Nephron progenitor cell (in vitro differentiated cells): Measurements from ENCODE around the gene GSC2.

Source experiments
- DNase-seq: peaks from one replicate; pipeline ENCODE4 v3.0.0; 2021
- H3K27ac Mint-ChIP-seq: 2 replicates; pipeline ENCODE4 v1.8.0; 2021; ENCODE audit warnings: mild to moderate bottlenecking, moderate library complexity, mixed read lengths
- H3K27me3 Mint-ChIP-seq: 2 replicates; pipeline ENCODE4 v1.8.0; 2021; ENCODE audit warnings: mild to moderate bottlenecking, low read depth, mixed read lengths; ENCODE audit not compliant: poor library complexity
- H3K36me3 Mint-ChIP-seq: 2 replicates; pipeline ENCODE4 v1.8.0; 2021; ENCODE audit warnings: low read depth, mixed read lengths
- H3K4me1 Mint-ChIP-seq: 2 replicates; pipeline ENCODE4 v1.8.0; 2021; ENCODE audit warnings: mixed read lengths
- H3K4me3 Mint-ChIP-seq: 2 replicates; pipeline ENCODE4 v1.8.0; 2021; ENCODE audit warnings: mild to moderate bottlenecking, moderate library complexity, mixed read lengths
- H3K9me3 Mint-ChIP-seq: 2 replicates; pipeline ENCODE4 v1.8.0; 2021; ENCODE audit warnings: mild to moderate bottlenecking, moderate library complexity, mixed read lengths
- TF ChIP-seq, protein P1 (sequence below): fragments of 200-600 bp; sonication (generic); IDR thresholded peaks from 2 replicates; pipeline ENCODE4 v1.5.0; 2021; ENCODE audit warnings: antibody characterized with exemption

Gene GSC2

GRCh38 chr22:19110064-19110458 lies 40.0 kb downstream of the GSC2 start:
- H3K9me3 Mint-ChIP-seq: no peaks in the 10 kb centered on the region
- peak overlapping the region; percentile 18 for H3K27ac Mint-ChIP-seq
- DNase-seq: no peak
- no peak overlapping the region for H3K4me3 Mint-ChIP-seq
- TF ChIP-seq, protein P1, sequence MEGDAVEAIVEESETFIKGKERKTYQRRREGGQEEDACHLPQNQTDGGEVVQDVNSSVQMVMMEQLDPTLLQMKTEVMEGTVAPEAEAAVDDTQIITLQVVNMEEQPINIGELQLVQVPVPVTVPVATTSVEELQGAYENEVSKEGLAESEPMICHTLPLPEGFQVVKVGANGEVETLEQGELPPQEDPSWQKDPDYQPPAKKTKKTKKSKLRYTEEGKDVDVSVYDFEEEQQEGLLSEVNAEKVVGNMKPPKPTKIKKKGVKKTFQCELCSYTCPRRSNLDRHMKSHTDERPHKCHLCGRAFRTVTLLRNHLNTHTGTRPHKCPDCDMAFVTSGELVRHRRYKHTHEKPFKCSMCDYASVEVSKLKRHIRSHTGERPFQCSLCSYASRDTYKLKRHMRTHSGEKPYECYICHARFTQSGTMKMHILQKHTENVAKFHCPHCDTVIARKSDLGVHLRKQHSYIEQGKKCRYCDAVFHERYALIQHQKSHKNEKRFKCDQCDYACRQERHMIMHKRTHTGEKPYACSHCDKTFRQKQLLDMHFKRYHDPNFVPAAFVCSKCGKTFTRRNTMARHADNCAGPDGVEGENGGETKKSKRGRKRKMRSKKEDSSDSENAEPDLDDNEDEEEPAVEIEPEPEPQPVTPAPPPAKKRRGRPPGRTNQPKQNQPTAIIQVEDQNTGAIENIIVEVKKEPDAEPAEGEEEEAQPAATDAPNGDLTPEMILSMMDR: no peak
- peaks cover 30% of the 10 kb centered on the region for H3K4me1 Mint-ChIP-seq
- no peaks in the 10 kb centered on the region for H3K27me3 Mint-ChIP-seq
- peaks cover 6% of the 10 kb centered on the region for H3K36me3 Mint-ChIP-seq

DNA sequence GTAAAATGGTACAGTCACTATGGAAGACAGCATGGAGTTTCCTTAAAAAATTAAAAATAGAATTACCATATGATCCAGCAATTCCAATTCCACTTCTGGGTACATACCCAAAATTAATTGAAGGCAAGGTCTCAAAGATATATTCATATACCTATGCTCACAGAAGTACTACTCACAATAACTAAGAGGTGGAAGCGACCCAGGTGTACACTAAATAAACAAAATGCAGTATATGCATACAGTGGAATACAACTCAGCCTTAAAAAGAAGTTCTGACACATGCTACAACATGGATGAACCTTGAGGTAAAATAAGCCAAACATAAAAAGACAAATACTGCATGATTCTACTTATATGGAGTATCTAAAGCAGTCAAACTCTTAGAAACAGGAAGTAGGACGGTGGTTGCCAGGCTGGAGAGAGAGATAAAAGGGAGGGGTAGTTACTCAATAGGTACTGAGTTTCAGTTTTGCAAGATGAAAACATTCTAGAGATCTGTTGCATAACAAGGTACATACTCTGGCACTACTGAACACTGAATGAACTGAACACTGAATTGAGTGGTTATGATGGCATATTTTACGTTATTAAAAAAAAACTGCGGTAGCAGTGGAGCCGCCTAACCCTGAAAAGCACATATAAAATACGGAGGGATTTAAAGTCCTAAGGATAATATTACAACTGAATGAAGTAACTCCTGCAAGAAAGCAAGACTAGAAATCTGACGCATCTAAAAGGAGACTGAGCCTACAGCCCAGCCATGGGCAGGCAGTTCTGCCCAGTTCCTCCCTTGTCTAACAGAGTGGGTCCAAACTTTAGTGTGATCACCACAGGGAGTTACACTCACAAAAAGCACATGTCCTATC lies 40.7 kb downstream of the GSC2 start:
- H3K9me3 Mint-ChIP-seq: no peaks in the 10 kb centered on the region
- H3K36me3 Mint-ChIP-seq: no peaks in the 10 kb centered on the region
- TF ChIP-seq, protein P1: no peak
- no peak overlapping the region for H3K4me3 Mint-ChIP-seq
- peak overlapping the region; percentile 18 for H3K27ac Mint-ChIP-seq
- H3K27me3 Mint-ChIP-seq: no peaks in the 10 kb centered on the region
- DNase-seq: no peak
- peaks cover 35% of the 10 kb centered on the region for H3K4me1 Mint-ChIP-seq

DNA sequence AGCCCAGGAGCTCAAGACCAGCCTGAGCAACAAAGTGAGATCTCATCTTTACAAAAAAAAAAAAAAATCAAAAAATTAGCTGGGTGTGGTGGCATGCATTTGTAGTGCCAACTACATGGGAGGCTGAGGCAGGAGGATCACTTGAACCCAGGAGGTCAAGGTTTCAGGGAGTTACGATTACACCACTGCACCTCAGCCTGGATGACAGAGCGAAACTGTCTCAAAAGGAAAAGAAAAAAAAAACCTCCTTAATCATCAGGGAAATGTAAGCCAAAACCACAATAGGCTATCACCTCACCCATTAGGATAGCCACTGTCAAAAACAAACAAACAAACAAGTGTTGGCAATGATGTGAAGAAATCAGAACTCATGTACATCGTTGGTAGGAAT lies 41.3 kb downstream of the GSC2 start:
- no peak overlapping the region for H3K27ac Mint-ChIP-seq
- TF ChIP-seq, protein P1: no peak
- no peaks in the 10 kb centered on the region for H3K36me3 Mint-ChIP-seq
- H3K9me3 Mint-ChIP-seq: no peaks in the 10 kb centered on the region
- H3K4me1 Mint-ChIP-seq: peaks cover 41% of the 10 kb centered on the region
- H3K4me3 Mint-ChIP-seq: no peak overlapping the region
- DNase-seq: no peak
- no peaks in the 10 kb centered on the region for H3K27me3 Mint-ChIP-seq

DNA sequence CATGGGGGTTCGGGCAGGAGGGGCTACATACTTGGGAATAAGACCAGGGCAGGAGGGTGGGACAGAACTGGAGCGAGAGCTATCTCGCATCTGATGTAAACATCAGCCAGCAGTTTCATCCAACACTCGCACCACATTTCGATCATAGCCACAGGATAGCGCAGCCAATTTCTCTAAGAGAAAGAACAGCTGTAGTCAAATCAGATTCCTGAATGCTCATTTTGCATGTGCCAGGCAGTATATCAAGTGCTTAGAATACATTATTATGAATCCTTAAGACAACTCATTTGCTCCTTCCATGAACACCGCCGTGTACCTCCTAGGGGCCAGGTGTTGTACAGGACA lies 42.4 kb downstream of the GSC2 start:
- Mint-ChIP-seq H3K4me1 (peaks cover 45% of the 10 kb centered on the region), H3K27me3 (no peaks in the 10 kb centered on the region), H3K36me3 (peaks cover 5% of the 10 kb centered on the region), H3K9me3 (no peaks in the 10 kb centered on the region), H3K27ac (no peak overlapping the region), H3K4me3 (no peak overlapping the region)
- no peak for DNase-seq
- TF ChIP-seq, protein P1: no peak

- DNase-seq: no peak
- Mint-ChIP-seq H3K9me3 (peaks cover 2% of the 10 kb centered on the region), H3K36me3 (peaks cover 8% of the 10 kb centered on the region), H3K27ac (no peak overlapping the region), H3K4me1 (peaks cover 42% of the 10 kb centered on the region), H3K27me3 (no peaks in the 10 kb centered on the region), H3K4me3 (no peak overlapping the region)
- TF ChIP-seq, protein P1: no peak
Measured at GRCh38 chr22:19106886-19107729, 43.0 kb downstream of the GSC2 start.
